ENCODE data around the gene ARSG.
"Not testable (repeated sequence)": the region's sequence is repeated elsewhere in the genome, so short reads cannot be mapped to it uniquely, and the experiment has no call there.

The ARSG gene

GRCh38 chr17:68341482-68341881, 50.2 kb downstream of the ARSG start:
- no peak for DNase-seq

DNA sequence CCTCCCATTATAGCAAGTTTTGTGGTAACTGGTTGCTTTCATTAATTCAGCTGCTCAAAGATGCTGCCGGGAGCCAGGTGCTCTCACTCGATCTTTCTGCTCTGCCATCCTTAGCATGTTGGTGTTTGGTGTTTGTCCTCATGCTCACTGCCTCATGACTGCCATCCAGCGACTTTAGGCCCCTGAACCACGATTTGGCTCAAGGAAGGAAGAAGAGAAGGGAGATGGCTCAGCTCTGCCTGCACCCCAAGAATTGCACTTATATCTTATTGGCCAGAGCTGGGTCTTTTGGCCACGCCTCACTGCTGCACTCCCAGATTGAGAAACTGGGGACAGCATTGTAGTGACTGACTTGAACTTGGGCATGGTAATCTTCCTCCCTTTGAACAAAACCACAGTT, 52.7 kb downstream of the ARSG start:
- no peak for DNase-seq

GRCh38 chr17:68344701-68345136, 53.4 kb downstream of the ARSG start:
- DNase-seq = peak; percentile 33

GRCh38 chr17:68346448-68346847, 55.2 kb downstream of the ARSG start:
- no peak for DNase-seq

DNA sequence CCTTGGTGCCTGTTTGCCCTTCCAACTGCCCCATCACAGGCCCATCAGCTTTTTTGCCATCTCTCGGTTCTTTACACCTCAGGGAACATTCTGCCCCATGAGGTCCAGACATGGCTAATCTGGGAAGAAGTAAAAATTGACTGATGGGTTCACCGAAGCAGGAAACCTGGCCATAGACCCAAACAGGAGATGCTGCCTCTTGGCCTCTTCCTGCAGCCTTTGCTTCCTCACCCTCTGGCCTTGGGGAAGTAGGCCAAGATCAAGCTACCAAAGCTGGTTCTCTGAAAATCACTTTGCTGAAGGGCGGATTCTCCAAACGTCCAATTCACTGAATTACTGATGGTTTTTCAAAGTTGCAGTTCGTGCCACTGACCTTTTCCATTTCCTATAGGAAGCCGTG, 56.1 kb downstream of the ARSG start:
- no peak for DNase-seq

DNA sequence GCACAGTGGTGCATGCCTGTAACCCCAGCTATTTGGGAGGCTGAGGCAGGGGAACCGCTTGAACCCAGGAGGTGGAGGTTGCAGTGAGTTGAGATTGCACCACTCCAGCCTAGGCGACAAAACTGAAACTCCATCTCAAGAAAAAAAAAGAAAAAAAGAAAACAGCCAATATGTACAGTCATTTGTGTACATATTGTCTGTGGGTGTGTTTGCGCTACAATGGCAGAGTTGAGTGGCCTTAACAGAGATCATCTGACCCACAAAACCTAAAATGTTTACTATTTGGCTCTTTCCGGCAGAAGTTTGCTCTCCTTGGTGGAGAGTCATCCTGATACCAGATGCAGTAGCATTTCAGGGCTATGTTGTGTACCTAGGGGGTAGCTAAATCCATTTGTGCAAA, 57.9 kb downstream of the ARSG start:
- no peak for DNase-seq

DNA sequence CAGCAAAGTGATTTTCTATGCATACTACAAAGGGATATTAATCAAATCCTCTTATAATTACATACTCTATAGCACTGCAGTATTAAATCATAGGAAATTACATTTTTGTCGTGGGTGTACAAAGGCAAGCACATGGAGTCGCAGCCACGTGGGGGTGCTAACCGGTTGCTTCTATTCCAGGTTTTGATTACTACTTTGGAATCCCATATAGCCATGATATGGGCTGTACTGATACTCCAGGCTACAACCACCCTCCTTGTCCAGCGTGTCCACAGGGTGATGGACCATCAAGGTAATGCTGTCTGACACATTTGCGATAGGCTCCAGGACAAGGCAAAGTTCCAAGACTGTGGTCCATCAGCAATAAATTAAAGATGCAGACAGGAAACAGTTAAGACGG, 60.1 kb downstream of the ARSG start:
- peak; percentile 21 for DNase-seq

DNA sequence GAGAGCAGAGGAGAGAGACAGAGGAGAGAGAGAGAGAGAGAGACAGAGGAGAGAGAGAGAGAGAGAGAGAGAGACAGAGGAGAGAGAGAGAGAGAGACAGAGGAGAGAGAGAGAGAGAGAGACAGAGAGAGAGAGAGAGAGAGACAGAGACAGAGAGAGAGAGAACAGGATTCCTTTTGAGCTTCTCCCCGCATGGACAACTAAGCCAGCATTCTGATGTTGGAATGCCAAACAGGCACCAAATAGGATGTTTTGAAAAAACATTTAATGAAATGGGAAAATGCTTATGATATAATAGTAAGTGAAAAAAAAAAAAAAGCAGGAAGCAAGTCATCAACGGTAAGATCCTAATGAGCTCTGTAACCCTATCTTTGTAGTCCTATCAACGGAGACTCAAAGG, 60.7 kb downstream of the ARSG start:
- DNase-seq = no peak

- DNase-seq = not testable (repeated sequence)
Observed at GRCh38 chr17:68352671-68353070, 61.4 kb downstream of the ARSG start.

- no peak for DNase-seq
Observed at GRCh38 chr17:68353111-68353521, 61.8 kb downstream of the ARSG start.

- DNase-seq = peak; percentile 75
Observed at GRCh38 chr17:68354311-68354710, 63.0 kb downstream of the ARSG start.

- DNase-seq = peak; percentile 69
Observed at GRCh38 chr17:68355108-68355507, 63.8 kb downstream of the ARSG start.

DNA sequence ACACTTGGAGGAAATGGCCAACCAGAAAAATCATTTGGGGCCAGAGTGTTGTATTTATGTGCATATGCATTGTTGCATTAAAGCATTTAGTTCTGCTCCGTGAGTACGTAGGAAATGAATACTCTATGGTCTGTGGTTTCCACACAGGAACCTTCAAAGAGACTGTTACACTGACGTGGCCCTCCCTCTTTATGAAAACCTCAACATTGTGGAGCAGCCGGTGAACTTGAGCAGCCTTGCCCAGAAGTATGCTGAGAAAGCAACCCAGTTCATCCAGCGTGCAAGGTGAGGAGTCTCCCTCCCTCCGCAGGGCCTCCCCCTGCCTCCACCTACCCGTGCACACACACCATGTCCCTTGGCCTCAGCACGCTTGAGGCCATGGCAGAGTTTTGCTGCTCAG, 65.2 kb downstream of the ARSG start:
- no peak for DNase-seq

GRCh38 chr17:68356949-68357455, 65.7 kb downstream of the ARSG start:
- DNase-seq = no peak

- no peak for DNase-seq
Observed at GRCh38 chr17:68357886-68358285, 66.6 kb downstream of the ARSG start.

GRCh38 chr17:68359791-68360535, 68.7 kb downstream of the ARSG start:
- no peak for DNase-seq

DNA sequence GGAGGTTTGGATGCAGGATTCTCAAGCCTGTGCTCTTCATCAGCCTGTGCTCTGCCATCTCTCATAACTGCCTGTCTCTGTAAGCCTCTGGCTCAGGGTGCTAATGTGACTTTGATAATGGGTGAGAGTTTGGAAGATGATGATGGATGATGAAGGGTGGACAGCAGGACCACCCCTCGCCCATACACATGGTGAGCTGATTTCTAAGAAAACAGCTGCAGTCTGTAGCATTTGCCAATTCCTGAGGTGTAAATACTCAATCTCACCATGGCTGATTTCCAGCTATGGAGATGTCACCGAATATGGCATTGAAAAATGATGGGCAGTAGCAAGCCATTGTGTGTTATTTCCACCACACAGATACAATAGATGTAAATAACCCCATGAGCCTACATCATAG, 74.2 kb downstream of the ARSG start:
- DNase-seq = no peak

DNA sequence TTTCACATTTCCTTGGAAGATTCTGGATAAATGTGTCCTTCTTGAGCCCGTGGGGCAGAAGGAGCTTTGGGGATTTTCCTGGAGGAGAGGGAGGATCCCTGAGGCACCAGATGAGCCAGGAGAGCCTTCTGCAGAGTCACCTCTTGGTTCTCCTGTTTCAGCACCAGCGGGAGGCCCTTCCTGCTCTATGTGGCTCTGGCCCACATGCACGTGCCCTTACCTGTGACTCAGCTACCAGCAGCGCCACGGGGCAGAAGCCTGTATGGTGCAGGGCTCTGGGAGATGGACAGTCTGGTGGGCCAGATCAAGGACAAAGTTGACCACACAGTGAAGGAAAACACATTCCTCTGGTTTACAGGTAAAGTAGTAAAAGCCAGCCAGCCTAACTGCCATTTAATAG, 77.1 kb downstream of the ARSG start:
- DNase-seq = no peak

DNA sequence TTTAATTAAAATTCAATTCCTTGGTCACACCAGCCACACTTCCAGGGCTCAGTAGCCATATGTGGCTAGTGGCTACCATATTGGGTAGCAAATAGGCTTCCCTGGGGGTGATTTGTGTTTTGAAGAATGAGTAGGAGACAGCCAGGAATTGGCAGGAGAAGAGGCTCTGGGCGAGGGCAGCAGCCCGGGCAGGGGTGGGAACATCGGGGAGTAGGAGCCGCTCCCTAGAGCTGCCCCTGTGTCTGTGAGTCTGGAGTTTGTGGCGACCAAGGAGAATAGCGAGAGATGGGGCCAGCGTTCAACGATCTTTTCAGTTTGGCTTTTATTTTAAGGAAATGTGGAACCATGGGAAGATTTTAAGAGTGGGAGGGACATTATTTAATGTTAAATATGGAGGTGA, 84.3 kb downstream of the ARSG start:
- no peak for DNase-seq

DNA sequence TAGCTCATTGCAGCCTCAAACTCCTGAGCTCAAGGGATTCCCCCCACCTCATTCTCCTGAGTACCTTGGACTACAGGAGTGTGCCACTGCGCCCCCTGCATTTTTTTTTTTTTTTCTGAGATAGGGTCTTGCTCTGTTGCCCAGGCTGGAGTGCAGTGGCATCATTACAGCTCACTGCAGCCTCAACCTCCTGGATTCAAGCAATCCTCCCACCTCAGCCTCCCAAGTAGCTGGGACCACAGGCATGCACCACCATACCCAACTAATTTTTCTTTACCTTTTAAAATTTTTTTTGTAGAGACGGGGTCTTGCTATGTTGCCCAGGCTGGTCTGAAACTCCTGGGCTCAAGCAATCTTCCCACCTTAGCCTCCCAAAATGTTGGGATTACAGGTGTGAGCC, 84.9 kb downstream of the ARSG start:
- not testable (repeated sequence) for DNase-seq

GRCh38 chr17:68377771-68378267, 86.5 kb downstream of the ARSG start:
- peak; percentile 66 for DNase-seq

GRCh38 chr17:68378268-68379176, 87.2 kb downstream of the ARSG start:
- DNase-seq = peak; percentile 92

DNA sequence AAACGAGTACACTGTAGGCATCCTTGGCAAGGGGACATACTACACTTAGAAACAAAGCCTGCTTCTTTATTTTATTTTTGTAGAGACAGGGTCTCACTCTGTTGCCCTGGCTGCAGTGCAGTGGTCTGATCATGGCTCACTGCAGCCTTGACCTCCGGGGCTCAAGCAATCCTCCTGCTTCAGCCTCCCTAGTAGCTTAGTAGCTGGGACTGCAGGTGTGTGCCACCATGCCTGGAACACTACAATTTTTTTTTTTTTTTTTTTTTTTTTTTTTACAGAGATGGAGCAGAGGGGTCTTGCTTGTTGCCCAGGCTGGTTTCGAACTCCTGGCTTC, 87.8 kb downstream of the ARSG start:
- DNase-seq = no peak
